HG02938 (cell line): Measurements from ENCODE around the gene SH2D3C.

Experiments used
- ATAC-seq: cut with Tn5 transposase; IDR thresholded peaks from one replicate; pipeline ENCODE4 v1.9.1; 2021; ENCODE audit warnings: mild to moderate bottlenecking, moderate library complexity; ENCODE audit not compliant: unreplicated experiment

The SH2D3C gene

GRCh38 chr9:127703289-127703946, 75.0 kb downstream of the SH2D3C start:
- ATAC-seq, result no peak

- ATAC-seq, result no peak
These were observed 77.7 kb downstream of the SH2D3C start for GRCh38 chr9:127700594-127701255.

DNA sequence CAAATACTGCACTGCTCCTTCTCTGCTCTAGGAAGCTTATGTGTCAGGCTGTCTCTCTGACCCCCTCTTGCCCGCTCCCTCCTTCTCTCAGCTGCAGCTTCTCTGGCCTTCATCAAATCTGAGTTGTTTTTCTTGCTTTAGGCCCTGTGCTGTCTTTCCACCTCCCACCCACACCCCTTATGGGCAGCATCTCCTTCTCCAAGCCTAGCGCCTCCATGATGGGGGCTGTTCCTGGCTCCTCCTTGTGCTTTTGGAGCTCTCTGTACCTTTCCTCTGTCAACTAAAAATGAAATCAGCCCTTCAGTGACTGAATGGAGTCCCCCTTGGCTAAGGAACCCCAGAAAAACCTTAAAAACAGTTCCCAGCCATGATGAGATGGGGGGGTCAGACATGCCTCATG, 78.3 kb downstream of the SH2D3C start:
- ATAC-seq, result no peak

DNA sequence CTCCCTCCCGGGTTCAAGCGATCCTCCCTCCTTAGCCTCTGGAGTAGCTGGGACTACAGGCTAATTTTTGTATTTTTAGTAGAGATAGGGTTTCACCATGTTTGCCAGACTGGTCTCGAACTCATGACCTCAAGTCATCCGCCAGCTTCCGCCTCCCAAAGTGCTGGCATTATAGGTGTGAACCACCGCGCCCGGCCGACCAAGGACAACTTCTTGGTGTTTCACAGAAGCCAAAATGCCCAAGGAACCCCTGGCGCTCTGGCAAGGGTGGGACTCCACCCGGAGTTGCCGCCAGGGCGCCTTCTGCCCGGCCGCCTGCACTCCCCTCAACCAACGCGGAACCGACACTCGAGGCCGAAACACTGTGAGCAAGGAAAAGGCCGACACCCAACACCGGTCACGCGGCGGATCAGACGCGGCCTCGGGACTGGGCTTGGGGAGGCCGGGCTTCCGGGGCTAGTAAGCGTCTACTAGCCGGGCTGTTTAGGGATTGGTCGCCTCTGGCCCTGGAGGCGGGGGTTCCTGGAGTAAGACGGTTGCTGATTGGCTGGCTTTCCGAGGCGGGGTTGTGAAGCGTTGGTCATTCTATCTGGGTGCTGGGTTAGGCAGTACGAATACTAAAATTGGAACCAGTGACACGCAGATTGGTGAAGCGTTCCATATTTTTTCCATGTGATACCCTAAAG, 79.3 kb downstream of the SH2D3C start:
- ATAC-seq, result peak; percentile 91

- no peak for ATAC-seq
These were observed 80.1 kb downstream of the SH2D3C start for GRCh38 chr9:127698386-127698785.

DNA sequence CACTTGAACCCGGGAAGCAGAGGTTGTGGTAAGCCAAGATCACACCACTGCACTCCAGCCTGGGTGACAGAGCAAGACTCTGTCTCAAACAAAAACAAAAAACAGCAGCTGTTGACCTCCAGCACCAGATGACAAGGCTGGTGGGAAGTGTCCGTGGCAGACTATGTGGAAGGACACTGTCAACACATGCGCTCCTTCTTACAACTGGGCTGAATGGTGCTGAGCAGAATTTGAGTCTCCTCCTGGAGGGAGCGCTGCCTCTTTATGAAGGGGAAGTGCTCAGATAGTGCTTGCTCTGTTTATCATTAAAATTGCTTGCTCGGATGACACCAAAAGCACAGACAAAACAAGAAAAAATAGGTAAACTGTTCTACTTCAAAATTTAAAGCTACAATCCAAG, 80.9 kb downstream of the SH2D3C start:
- ATAC-seq, result no peak

DNA sequence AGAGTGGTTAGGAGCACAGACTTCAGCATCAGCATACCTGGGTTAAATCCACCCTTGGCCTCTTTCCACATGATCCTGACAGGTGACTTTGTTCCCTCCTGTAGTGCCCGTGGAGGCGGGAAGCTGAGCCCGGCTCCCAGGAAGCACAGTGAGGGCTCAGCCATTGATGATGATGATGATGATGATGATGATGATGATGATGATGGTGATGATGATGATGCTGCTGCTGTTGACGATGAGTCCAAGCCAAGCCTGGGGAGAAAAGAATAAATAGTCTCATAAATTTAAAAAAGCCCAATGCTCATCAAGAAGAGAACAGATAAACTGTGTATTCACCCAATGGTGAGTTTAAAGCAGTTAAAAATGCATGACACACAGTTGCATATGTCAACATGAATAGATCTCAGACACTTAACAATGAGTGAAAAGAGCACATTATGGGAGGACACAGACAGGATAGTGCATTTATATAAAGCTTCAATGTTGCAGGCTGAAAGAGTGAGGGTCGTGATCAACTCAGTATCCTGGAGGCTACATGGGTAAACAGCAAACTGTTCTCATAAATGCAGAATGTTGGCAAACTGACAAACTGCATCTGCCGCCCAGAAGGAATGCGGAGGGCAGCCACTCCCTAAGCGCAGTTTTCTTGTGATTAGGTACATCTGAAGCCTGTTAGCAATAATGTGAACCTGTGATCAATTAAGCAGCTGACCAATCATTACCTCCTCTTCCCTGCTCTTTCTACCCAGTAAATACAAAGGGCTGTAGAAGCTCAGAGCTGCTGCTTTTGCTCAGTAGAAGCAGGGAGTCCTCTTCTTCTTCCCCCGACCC, 83.4 kb downstream of the SH2D3C start:
- no peak for ATAC-seq

DNA sequence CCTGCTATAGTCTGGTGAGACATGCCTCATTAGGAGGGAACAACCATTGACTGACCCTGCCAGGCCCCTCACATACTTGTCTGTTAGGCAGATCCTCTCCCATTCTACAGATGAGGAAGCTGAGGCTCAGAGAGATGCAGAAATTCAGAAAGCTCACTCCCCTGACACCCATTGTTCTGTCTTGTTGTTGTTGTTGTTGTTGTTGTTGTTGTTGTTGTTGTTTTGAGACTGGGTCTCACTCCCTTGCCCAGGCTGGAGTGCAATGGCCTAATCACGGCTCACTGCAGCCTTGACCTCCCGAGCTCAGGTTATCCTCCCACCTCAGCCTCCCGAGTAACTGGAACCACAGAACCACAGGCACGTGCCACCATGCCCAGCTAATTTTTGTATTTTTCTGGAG, 84.8 kb downstream of the SH2D3C start:
- ATAC-seq, result no peak

GRCh38 chr9:127693143-127693542, 85.3 kb downstream of the SH2D3C start:
- no peak for ATAC-seq

GRCh38 chr9:127692071-127692470, 86.4 kb downstream of the SH2D3C start:
- no peak for ATAC-seq

GRCh38 chr9:127690735-127691134, 87.7 kb downstream of the SH2D3C start:
- ATAC-seq, result no peak

- ATAC-seq, result no peak
These were observed 89.0 kb downstream of the SH2D3C start for GRCh38 chr9:127689329-127690000.
